GM18868 (cell line): ENCODE data around the gene PSMB8.

Experiments
- ATAC-seq: cut with Tn5 transposase; IDR thresholded peaks from one replicate; pipeline ENCODE4 v1.9.1; 2021; ENCODE audit warnings: mild to moderate bottlenecking, moderate library complexity; ENCODE audit not compliant: unreplicated experiment

Gene PSMB8

GRCh38 chr6:32799168-32799567, 44.7 kb downstream of the PSMB8 start:
- no peak for ATAC-seq

DNA sequence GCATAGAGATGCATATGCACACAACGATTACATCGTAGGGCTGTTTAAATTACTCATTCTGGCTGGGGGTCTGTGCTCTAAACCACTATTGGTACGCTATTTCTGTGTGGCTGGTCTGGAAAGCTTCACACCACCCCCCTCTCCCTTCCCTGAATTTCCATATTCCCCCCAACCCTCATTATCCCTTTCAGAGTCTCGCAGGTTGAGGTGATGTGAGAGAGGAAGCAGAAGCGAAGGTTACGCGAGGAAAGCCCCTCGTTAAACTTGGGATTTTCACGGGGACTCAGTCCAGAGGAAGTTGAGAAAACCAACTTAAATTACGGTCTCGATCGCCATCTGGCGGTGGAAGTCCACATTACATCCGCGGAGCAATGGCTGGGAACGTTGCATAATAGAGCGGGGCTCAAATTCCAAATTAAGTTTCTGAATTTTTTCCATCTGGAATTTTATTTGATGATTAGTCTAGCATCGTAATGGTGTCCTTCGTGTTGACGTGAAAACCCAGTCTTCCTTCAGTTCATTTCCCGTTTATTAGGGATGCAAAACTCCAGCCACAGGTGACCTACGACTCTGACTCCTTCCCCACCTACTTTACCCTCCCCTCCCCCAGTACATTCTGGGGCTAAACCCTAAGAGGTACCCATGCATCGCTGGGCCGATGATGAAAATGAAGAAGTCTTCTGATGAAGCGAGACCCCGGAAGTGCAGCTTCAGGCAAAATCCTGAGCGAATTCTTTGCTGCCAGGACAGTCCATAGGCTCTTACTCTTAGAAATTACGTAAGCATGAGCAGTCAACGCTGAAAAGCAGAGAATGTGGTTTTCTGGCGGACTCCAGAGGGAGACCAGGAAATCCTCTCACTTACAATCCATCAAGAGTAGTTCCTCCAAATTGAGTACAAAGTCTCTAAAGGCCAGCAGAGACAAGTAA, 46.7 kb downstream of the PSMB8 start:
- ATAC-seq = no peak

DNA sequence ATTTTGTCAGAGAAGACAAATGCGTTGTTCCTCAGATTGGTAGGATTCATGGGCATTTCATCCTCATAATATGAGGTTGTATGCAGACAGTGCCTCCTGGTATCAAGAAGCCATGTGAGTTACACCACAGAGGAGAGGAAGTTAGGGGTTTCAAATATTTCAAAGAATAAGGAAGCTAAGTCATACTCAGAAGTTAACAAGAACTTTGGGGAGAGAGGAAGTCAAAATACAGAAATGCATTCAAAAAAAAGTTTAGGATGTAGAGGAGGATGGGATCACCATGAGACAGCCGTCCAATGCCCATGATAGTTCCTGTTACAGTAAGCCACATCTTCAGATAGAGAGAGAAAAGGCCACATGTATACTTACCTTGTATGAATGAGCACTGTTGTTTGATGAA, 49.3 kb downstream of the PSMB8 start:
- ATAC-seq = no peak

DNA sequence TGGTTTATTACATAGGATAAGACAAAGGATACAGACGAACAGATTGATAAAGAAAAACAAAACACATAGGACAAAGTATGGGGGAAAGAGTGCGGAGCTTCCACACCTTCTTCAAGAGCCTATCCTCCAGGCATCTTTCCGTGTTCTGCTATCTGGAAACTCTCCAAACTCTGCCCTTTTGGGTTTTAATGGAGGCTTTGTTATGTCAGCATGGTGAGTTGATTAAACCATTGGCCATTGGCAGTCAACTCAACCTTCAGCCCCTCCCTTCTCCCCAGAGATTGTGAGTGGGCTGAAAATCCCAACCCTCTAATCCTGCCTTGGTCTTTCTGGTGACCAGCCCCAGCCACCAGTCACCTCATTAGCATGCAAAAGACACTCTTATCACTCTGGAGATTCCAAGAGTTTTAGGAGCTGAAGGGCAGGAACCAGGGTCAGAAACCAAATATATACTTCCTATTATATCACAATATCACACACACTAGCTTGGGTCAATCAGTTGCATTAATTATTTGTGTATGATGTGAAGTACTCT, 50.9 kb downstream of the PSMB8 start:
- ATAC-seq = no peak
